Activated CD8-positive, alpha-beta memory T cell treated with anti-CD3 and anti-CD28 coated beads, Interleukin-2, amount 50 U/mL, for 24 hours (primary cell): ENCODE measurements around the gene YPEL4.

ENCODE experiments used
- DNase-seq: peaks from one replicate; pipeline ENCODE4 v3.0.0-alpha.2; 2020; ENCODE audit errors: extremely low read depth

Gene YPEL4

GRCh38 chr11:57650739-57651090 is 1.0 kb upstream of the YPEL4 start:
- DNase-seq: no peak

- no peak for DNase-seq
Observed at GRCh38 chr11:57648801-57649735, 644 bp downstream of the YPEL4 start.

- DNase-seq: no peak
Observed at GRCh38 chr11:57647960-57648800, 1.5 kb downstream of the YPEL4 start.

GRCh38 chr11:57647372-57647771 is 2.3 kb downstream of the YPEL4 start:
- DNase-seq: no peak

GRCh38 chr11:57646799-57647303 is 2.9 kb downstream of the YPEL4 start:
- DNase-seq: no peak

- no peak for DNase-seq
Observed at GRCh38 chr11:57646194-57646798, 3.4 kb downstream of the YPEL4 start.

- DNase-seq: no peak
Observed at GRCh38 chr11:57645689-57646085, 4.0 kb downstream of the YPEL4 start.

GRCh38 chr11:57644748-57645688 is 4.7 kb downstream of the YPEL4 start:
- DNase-seq: peak; percentile 59

GRCh38 chr11:57643802-57644201 is 5.9 kb downstream of the YPEL4 start:
- DNase-seq: no peak

- no peak for DNase-seq
Observed at GRCh38 chr11:57641011-57641807, 8.5 kb downstream of the YPEL4 start.

- DNase-seq: no peak
Observed at GRCh38 chr11:57640068-57640800, 9.5 kb downstream of the YPEL4 start.

GRCh38 chr11:57639321-57640067 is 10.2 kb downstream of the YPEL4 start:
- no peak for DNase-seq

- DNase-seq: no peak
Observed at GRCh38 chr11:57638811-57639320, 10.8 kb downstream of the YPEL4 start.

- no peak for DNase-seq
Observed at GRCh38 chr11:57638005-57638781, 11.5 kb downstream of the YPEL4 start.

GRCh38 chr11:57637626-57638004 is 12.1 kb downstream of the YPEL4 start:
- DNase-seq: no peak

- DNase-seq: no peak
Observed at GRCh38 chr11:57635246-57635645, 14.5 kb downstream of the YPEL4 start.

GRCh38 chr11:57634311-57634710 is 15.4 kb downstream of the YPEL4 start:
- DNase-seq: no peak
